Fibroblast of gingiva (primary cell): Measurements from ENCODE around the gene GPR153.
"Not testable (repeated sequence)": the region's sequence is repeated elsewhere in the genome, so short reads cannot be mapped to it uniquely, and the experiment has no call there.

Source experiments
- DNase-seq: peaks from one replicate; pipeline ENCODE4 v3.0.0-alpha.2; 2011; ENCODE audit warnings: low read depth

Gene GPR153

DNA sequence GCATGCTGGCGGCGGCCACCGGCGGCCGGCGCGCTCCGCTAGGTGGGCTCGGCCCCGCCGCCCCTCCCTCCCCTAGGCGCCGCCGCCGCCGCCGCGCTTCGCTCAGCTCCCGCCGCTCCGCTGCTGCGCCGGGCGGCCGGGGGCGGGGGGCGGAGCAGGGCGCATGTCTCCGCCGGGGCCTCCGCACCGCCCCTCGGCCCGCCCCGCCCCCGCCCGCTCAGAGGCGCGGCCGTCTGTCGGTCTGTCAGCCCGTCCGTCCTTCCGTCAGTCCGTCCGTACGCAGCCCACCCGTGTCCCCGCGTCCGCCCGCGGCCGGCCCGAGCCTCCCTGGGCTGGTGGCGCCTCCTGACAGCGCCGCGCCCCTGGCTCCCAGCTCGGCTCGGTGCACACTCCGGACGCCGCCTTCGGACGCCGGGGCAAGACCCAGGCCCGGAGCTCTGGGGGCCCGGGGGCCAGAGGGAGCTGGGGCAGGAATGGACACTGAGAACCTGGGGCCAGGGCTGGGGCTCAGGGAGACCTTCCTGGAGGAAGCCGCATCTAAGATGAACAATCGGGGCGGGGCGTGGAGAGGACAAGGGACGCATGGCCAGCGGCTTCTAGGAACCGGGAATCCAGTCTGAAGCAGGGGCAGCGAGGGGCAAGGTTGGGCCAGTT is at the start of gene GPR153:
GPR153 (minus strand) TSS at position 138 of the 654 bp plus-strand sequence. CDS start 6,193 bp downstream, outside the sequence.
- peak; percentile 38 for DNase-seq

DNA sequence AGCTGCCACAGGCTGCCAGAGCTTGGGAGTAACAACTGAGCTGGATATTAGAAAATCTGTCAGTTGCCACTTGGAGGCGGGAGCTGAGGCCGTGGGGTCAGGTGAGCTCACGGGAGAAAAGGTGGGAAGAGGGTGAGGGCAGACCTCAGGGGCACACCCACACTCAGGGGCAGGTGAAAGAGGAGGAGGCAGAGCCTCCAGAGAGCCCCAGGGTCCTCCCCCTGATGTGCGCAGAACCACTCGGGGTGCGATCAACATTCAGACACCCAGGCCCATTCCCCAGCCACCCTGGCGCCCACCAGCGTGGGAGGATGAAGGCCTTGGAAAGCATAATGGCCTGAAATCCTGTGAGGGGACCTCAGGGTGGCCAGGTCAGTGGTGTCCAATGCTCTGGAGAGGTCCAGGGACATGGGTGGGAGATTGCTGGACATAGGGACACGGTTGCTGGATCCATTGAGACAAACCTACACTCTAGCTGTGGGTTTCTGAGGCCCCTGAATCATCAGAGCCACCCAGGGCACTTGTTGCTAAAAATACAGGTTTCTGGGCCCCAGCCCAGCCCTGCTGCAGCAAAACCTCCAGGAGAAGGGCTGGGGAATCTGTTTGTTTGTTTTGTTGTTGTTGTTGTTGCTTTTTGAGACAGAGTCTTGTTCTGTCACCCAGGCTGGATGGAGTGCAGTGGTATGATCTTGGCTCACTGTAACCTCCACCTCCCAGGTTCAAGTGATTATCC is 49.4 kb upstream of the GPR153 start:
- DNase-seq: no peak

DNA sequence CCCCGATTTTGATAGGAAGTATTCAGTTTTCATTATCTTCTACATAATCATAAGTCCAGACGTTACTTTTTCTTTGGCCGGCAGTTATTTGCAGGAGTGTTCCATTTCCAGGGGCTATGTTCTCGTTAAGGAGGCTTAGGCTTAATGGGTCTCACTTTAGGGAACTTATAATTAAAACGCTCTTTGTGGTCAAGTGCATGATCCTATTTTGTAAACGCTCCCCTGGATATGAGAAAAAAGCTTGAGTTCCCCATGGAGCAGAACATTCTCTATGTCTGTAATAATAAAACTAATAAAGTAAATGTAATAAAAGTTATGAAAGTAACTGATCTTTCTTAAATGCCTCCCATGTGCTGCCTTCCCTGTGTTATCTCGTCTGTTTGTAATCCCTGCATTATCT is 48.7 kb upstream of the GPR153 start:
- no peak for DNase-seq

DNA sequence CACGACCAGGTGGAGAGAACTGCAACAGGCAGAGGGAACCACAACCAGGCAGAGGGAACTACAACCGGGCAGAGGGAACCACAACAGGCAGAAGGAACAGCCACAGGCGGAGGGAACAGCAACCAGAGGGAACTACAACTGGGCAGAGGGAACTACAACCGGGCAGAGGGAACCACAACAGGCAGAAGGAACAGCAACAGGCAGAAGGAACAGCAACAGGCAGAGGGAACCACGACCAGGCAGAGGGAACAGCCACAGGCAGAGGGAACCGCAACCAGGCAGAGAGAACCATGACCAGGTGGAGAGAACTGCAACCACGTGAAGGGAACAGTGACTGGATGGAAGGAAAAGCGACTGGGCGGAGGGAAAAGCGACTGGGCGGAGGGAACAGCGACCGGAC is 47.6 kb upstream of the GPR153 start:
- no peak for DNase-seq

DNA sequence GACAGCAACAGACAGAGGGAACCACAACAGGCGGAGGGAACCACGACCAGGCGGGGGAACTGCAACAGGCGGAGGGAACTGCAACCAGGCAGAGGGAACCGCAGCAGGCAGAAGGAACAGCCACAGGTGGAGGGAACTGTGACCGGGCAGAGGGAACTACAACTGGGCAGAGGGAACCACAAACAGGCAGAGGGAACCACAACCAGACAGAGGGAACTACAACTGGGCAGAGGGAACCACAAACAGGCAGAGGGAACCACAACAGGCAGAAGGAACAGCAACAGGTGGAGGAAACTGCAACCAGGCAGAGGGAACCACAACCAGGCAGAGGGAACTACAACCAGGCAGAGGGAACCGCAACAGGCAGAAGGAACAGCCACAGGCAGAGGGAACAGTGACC is 46.8 kb upstream of the GPR153 start:
- DNase-seq: not testable (repeated sequence)

DNA sequence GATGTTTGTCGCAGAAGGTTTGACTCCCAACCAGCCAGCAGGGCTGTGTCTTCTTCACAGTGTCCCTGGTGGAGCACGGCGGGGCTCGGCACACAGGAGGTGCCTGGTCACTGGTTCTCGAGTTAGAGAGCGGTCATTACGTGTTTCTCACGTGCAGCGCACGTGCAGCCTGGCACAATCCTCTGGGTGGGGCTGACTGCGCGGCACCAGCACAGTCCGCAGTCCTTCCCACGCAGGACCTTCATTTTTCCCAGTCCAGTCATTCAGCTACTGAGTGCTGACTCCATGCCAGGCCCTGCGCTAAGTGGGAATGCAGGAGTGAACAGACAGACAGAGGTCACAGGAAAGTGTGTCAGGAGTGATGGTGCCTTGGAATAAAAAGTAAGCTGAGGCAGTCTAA is 46.2 kb upstream of the GPR153 start:
- no peak for DNase-seq

DNA sequence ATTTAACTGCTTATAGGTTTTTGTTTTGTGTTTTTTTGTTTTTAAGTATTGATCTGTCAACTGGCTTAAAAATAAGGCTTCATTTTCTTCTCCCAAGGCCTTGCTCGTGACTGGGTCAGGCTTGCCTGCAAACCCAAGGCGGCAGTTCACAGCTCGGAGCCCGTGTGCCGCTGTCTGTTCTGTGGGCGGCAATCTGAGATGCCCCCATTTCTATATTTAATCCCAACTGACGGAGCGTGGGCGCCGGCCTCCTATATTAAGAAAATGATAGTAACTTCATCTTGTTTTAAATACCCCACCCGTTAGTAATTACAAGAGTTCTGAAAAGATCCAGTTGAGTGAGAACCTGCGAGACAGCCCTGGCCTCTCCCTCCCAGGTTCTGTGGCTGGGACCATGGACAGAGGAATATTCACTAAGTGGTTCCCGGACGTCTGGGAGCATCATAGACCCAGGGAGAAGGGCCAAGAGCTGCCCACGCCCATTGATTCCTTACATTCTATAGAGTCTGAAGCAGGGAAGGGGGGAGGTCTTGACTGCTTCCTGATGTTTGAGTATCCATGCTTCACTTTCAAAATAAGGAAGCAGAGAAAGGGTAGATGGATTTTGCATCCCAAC is 42.6 kb upstream of the GPR153 start:
- no peak for DNase-seq

DNA sequence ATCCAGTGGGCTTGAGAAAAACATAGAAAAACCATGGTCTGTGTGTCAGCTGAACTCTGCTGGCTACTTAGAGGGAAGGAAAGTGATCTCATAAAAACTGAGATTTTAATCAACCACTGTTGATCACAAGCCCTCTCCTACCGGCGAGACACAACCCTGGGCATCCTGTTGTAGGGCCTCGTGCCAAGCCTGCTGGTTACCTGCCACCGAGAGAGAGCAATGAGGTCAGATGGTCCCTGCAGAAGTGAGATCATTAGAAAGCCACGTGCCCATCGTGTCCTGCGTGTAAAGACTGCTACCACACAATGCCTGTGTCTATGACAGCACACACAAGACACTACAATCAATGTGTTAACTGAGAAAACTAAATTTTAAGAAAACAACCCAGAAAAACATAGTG is 41.7 kb upstream of the GPR153 start:
- no peak for DNase-seq

DNA sequence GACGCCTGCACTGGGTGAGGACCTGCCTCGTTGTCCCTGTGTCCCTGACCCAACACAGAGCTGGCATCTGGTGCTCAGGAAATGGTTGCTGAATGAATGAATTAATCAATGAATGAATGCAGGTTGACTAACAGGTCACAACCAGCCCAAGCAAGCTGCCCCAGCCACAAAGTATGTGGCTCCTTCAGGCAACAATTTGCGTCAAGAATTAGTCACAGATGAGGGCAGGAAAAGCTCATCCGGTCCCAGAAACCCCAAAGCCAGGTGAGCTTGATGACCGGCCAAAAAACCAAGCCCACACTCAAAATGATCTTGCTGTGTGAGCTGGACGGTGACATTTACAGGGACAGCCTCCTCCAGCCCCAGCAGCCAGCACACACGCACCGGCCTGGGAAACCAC is 40.6 kb upstream of the GPR153 start:
- DNase-seq: no peak

DNA sequence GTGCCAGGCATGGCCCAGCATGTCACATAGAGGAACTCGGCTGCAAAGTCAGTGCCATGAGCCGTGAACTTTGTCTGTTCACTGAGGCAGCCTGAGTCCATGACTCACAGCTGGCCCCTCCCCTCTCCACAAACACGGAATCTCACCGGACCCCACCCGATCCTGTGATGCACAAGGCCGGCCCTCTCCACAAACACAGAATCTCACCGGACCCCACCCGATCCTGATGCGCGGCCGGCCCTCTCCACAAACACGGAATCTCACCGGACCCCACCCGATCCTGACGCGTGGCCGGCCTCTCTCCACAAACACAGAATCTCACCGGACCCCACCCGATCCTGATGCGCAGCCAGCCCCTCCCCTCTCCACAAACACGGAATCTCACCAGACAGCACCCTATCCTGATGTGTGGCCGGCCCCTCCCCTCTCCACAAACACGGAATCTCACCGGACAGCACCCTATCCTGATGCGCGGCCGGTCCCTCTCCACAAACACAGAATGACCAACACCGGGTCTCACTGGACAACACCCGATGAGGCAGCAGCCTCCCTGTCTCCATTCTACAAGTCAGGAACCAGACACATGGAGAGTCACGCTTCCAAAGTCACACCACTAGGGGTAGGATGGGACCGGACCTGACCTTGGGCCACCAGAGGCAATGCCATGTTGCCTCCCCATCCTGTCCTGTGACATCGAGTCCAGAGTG is 39.6 kb upstream of the GPR153 start:
- DNase-seq: no peak

DNA sequence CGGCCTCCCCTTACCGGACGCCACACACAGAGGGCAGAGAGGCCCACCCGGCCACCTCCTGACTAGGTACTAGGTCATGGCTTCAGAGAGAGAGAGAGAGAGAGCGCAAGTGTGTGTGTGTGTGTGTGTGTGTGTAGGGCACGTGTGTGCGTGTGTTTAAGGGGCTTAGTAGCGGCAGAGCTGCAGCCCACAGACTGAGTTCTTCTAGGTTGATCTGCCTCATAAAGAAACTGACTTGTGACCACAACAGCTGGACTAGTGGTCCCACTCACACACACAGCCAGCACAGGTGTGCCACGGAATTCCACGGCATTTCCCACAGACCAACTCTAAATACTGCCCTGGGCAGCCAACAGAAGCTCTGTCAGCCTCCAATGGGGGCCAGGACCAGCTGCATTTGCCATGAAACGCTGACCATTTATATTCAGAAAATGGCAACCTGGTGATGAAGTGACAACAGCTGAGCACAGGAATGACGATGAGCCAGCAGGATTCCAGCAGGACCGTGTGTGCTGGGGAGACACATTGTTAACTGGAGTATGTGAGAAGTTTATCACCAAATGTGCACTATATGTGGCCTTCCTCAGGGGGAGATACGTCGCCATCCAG is 38.8 kb upstream of the GPR153 start:
- DNase-seq: no peak

DNA sequence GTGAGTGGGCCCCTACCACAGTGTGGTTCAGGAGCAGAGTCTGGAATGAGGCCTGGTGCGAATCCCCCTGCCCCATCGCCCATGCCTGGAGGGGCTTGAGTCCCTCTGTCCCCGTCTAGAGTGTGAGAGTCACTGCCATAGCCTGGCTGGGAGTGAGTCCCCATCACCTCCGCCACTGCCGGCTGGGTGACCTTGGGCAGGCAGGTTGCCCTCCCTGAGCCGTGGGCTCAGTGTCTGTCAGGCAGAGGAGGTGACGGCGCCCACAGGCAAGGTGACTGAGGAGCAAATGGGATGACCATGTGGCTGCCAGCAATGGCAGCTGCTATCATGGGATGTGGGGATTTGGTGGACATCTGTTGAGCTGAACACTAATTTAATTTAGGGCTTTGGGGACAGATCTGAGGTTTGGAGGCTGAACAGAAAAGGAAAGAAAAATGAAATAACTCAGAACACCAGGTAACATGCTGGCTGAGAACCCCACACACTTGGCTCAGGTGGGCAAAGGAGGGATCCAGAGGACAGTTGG is 38.1 kb upstream of the GPR153 start:
- DNase-seq: no peak

DNA sequence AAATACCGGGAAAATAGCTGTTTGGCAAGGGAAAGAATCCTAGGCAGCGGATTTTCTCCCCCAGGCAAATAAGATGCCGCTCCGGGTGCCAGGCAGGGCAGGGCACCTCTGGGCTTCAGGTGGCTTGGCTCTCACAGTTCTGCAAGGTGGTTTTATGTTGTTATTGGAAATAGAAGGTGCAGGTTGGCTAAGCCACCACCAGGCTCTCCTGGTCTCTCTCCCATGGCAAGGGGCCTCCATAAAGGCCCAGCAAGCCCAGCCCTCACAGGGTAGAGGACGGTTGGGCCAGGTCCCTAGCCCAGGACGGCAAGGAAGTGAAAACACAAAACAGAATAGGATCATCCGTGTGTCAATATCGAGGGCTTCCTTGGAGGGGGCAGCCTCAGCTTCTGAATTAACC is 37.6 kb upstream of the GPR153 start:
- DNase-seq: no peak

DNA sequence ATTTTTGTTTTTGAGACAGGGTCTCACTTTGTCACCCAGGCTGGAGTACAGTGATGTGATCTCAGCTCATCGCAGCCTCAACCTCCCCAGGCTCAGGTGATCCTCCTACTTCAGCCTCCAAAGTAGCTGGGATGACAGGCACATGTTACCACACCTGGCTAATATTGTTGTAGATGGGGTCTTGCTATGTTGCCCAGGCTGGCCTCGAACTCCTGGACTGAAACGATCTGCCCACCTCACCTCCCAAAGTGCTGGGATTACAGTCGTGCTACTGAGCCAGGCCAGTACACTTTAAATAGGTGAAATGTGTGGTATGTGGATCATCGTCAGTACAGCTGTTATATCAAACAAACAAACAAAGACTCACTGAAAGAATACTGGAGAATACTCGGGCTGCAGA is 35.0 kb upstream of the GPR153 start:
- no peak for DNase-seq

DNA sequence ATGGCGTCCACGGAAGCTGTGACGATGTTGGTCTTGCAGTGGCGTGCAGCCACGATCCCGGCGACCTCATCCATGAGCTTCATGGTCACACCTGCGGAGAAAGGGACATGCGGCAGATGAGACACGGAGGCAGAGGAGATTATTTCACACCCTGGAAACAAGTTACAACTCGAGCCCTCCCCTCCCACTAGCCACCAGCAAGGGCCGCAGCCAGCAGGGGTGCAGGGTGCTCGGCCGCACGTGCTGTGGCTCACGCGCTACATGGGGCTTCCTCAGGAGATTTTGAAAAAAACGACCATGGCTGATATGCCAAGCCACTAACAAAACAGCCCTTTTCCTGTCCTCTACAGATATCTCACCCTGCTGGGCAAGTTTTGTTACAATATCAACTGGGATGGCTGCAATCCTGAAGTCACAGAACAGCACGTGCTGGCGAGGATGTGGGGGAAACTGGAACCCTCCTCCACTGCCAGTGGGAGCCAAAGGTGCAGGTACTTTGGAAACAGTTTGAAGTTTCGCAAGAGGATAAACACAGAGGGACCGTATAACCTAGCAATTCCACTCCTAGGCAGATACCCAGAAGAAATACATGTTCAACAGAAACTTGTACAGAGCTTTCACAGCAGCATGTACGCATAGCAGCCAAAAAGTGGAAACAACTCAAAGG is 34.1 kb upstream of the GPR153 start:
- no peak for DNase-seq

DNA sequence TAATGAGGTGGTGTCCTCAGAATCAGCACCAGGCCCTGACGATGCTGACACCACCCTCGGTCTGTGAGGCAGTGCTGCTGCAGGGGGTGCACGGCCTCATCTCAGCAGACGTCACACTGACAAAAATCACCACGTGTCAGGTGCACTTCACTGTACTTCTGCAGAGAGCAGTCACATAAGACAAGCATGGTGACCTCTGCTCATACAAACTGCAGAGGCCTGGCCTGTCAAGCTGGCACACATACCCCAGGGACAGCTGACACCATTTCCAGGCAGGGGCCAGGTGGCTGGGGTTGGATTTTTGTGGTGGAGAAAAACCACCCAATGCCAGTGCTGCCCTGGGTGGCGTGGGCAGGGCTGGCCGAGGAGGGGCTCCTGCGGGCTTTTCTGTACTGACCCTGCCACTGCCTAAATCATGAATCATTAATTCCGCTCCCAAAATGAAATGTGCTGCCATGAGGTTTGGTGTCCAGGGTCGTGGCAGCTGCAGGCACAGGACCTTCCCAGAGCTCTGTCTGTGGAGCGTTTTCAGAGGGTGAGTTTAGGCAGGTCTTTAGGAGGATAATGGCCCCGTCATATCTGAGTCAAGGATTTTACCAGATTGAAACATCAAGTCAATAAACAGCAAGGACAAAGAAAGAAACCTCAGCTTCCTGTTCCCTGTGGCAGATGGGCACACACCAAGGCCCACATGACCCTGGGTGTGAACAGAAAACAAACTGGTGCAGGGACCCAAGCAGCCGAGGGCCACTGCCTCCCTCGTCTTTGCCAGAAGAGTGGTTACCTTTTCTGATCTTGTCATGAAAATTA is 33.4 kb upstream of the GPR153 start:
- DNase-seq: no peak

DNA sequence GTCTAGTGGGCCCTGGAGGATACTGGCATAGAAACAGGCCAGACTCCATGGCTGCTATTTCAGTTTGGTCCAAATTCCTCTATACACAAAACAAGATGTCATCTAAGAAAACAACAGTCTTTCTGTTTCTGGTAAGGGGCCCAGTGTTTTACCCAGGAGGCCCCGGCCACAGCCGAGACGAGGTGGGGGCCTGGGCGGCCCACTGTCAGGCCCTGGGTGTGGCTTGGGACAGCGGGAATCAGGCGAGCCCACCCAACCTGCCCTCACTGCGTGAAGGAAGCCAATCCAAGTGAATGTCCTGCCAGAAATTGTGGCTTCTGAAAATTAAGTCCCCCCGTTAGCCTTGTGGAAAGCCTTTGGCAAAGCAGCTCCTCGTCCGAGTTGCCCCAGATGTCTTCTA is 31.2 kb upstream of the GPR153 start:
- no peak for DNase-seq

DNA sequence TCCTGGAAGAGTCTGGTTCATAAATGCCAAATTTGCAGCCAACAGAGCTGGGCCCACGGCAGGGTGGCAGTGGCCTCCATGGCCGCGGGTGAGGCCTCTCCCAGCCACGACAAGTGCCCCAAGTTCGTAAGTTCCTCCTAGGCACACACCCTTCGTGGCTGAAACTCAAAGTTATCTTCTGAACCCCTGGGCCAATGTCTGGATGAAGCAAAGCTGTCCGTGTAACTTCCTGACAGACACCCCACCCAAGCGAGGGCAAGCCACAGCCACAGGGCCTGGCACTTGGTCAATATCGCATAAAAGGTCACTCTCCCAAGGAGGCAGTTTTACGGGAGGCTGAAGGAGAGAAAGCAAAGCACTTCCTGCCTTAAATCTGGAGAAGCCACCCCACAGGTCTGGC is 27.8 kb upstream of the GPR153 start:
- no peak for DNase-seq

DNA sequence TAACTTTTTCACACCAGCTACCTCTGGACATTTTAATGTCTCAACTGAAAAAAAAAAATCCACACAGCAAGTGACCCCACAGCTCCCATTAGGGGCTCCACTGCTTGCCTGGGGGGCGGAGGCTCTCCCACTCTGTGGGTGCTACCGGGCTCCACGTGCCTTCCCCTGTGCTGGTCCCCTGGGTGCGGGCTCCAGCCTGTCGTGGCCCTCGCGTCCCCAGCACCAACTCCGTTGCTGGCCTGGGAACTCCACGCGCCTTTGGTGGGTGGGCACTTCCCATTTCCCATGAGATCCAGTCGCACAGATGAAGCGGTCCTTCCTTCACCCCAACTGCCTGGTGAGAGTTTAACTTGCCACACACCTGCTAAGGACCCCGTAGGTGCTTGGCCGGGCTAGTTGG is 27.1 kb upstream of the GPR153 start:
- no peak for DNase-seq

DNA sequence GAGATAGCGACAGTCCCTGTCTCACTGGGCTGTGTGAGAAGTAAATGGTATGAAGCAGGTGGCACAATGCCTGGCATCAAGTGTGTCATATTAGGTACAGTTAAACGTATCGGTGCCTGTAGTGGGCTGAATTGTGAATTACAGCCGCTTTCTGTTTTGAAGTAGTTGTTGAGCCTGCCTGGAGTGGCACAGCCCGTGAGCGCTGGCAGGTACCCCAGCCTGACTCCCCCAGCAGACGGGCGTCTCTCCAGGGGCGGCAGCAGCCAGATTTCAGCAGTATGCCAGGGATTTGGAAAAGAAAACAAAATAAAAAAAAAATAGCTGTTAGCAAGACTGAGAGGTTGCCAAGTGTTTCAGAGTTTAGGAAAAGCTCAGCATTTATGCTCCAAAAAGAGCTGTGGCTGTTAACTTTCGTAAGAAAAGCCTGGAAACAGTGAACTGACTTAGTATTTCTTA is 26.6 kb upstream of the GPR153 start:
- peak; percentile 52 for DNase-seq

DNA sequence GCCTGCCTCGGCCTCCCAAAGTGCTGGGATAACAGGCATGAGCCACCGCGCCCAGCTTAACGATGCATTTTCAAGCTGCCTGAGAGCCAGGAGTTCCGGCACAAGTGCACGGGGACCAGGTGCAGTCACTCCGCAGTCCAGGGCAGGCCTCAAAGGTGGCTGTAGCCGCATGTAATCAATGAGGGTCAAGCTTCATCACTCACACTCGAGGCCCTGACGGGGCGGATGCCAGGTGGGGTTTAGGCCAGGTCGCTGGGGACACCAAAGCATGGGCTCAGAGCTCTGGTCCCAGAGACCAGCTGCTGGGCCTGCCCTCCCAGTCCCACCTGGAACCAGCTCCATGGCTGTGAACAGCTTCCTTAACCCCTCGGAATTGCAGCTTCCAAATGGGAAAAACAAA is 26.1 kb upstream of the GPR153 start:
- DNase-seq: no peak
